ENCODE results near the gene FBXL16. TPM values are rescaled to one million over a fixed set of nuclear protein-coding genes. Genes with fewer than 3 reads are reported as not detected.

Gene FBXL16
- polyA plus RNA-seq, 1 donor (not counting 4 experiments of a cell fraction or from before 2014, with no cell fraction given): 0.81 TPM

GRCh38 chr16:700684-701584, 4.7 kb downstream of the FBXL16 start:
- Histone ChIP-seq H3K9ac (ENCODE audit: control insufficient read depth, extremely low read depth, insufficient read depth, low read length) (no peak overlapping the region), H3K4me3 (ENCODE audit: control insufficient read depth in 2 of 3, extremely low read depth in 1 of 3, insufficient read depth in 2 of 3, low read depth in 1 of 3, low read length in 3 of 3) (no peak overlapping the region), H3K9me1 (ENCODE audit: control insufficient read depth, extremely low read depth, insufficient read depth, low read length) (no peaks in the 10 kb centered on the region), H3K4me2 (ENCODE audit: control insufficient read depth, extremely low read depth, insufficient read depth, low read depth, low read length) (no peak overlapping the region), H3K9me3 (ENCODE audit: control insufficient read depth, low read depth, low read length) (no peaks in the 10 kb centered on the region), H3K27me3 (ENCODE audit: control insufficient read depth, extremely low read depth, insufficient read depth, low read length) (peaks cover 58% of the 10 kb centered on the region), H3K27ac (ENCODE audit: control insufficient read depth, insufficient read depth, low read length) (no peak overlapping the region), H4K20me1 (ENCODE audit: control insufficient read depth, extremely low read depth, insufficient read depth, low read length) (peaks cover 5% of the 10 kb centered on the region), H2AFZ (ENCODE audit: control insufficient read depth, low read length) (no peak overlapping the region), H3K36me3 (ENCODE audit: control insufficient read depth in 2 of 2, extremely low read depth in 1 of 2, insufficient read depth in 2 of 2, low read length in 2 of 2) (no peaks in the 10 kb centered on the region), H3K4me1 (ENCODE audit: control insufficient read depth, extremely low read depth, insufficient read depth, low read length) (no peaks in the 10 kb centered on the region), H3K79me2 (ENCODE audit: control insufficient read depth, insufficient read depth, low read length) (no peaks in the 10 kb centered on the region)
- FAIRE-seq (no peak), DNase-seq (ENCODE audit: low read depth, low spot score) (no peak)
- TF ChIP-seq, protein P1, sequence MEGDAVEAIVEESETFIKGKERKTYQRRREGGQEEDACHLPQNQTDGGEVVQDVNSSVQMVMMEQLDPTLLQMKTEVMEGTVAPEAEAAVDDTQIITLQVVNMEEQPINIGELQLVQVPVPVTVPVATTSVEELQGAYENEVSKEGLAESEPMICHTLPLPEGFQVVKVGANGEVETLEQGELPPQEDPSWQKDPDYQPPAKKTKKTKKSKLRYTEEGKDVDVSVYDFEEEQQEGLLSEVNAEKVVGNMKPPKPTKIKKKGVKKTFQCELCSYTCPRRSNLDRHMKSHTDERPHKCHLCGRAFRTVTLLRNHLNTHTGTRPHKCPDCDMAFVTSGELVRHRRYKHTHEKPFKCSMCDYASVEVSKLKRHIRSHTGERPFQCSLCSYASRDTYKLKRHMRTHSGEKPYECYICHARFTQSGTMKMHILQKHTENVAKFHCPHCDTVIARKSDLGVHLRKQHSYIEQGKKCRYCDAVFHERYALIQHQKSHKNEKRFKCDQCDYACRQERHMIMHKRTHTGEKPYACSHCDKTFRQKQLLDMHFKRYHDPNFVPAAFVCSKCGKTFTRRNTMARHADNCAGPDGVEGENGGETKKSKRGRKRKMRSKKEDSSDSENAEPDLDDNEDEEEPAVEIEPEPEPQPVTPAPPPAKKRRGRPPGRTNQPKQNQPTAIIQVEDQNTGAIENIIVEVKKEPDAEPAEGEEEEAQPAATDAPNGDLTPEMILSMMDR (optimal IDR thresholded peaks at IDR 0.05 in 1 of 3, IDR thresholded peaks at IDR 0.05 in 1 of 3, conservative IDR thresholded peaks at IDR 0.05 in 1 of 3; ENCODE audit: extremely low read depth in 1 of 3, insufficient read depth in 2 of 3, low read length in 3 of 3): no peak
- peak; percentile 97 for TF ChIP-seq EZH2 (IDR thresholded peaks at IDR 0.05; ENCODE audit: low read length)
- dilution Hi-C loops (cut with MboI; ENCODE audit: extremely low pct_ligation_motif_present, low sequenced_read_pairs): no loop called here

DNA sequence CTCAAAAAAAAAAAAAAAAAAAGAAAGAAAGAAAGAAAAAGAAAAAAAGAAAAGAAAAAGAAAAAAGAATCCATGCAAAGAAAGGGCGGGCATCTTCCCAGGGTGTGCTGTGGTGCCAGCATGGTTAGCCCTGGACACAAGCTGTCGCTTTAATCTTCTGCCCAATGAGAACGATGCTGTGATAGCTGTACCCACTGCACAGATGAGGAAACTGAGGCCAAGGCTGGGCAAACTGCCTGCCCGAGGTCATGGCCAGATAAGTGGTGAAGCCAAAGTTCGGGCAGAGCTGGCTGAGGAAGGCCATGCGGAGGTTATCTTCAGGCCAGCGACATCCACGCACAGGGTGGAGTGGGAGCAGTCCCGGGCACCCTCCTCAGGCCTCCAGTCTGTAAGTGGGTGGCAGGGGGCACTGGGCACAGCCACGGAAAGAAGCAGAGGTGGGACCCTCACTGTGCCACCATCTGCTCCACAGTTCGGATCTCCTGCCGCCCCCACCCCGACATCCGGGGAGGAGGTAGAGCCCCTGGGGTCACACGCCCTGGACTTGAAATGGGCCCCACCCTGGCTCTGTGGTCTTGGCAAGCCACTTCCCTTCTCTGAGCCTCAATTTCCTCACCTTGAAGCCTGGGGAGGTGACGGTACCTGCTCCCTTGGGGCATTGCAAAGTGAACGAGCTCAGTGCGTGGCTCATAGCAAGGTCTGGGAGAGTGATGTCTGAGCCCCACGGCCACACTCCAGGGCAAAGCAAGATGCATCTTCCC, 6.5 kb downstream of the FBXL16 start:
- no peak for FAIRE-seq
- no peak for DNase-seq (ENCODE audit: low read depth, low spot score)
- Histone ChIP-seq H3K4me1 (ENCODE audit: control insufficient read depth, extremely low read depth, insufficient read depth, low read length) (peaks cover 6% of the 10 kb centered on the region), H2AFZ (ENCODE audit: control insufficient read depth, low read length) (no peak overlapping the region), H4K20me1 (ENCODE audit: control insufficient read depth, extremely low read depth, insufficient read depth, low read length) (peaks cover 5% of the 10 kb centered on the region), H3K9me3 (ENCODE audit: control insufficient read depth, low read depth, low read length) (no peaks in the 10 kb centered on the region), H3K9ac (ENCODE audit: control insufficient read depth, extremely low read depth, insufficient read depth, low read length) (no peak overlapping the region), H3K36me3 (ENCODE audit: control insufficient read depth in 2 of 2, extremely low read depth in 1 of 2, insufficient read depth in 2 of 2, low read length in 2 of 2) (no peaks in the 10 kb centered on the region), H3K27me3 (ENCODE audit: control insufficient read depth, extremely low read depth, insufficient read depth, low read length) (peaks cover 64% of the 10 kb centered on the region), H3K4me3 (ENCODE audit: control insufficient read depth in 2 of 3, extremely low read depth in 1 of 3, insufficient read depth in 2 of 3, low read depth in 1 of 3, low read length in 3 of 3) (no peak overlapping the region), H3K9me1 (ENCODE audit: control insufficient read depth, extremely low read depth, insufficient read depth, low read length) (no peaks in the 10 kb centered on the region), H3K4me2 (ENCODE audit: control insufficient read depth, extremely low read depth, insufficient read depth, low read depth, low read length) (no peak overlapping the region), H3K79me2 (ENCODE audit: control insufficient read depth, insufficient read depth, low read length) (no peaks in the 10 kb centered on the region), H3K27ac (ENCODE audit: control insufficient read depth, insufficient read depth, low read length) (no peak overlapping the region)
- TF ChIP-seq, protein P1 (optimal IDR thresholded peaks at IDR 0.05 in 1 of 3, IDR thresholded peaks at IDR 0.05 in 1 of 3, conservative IDR thresholded peaks at IDR 0.05 in 1 of 3; ENCODE audit: extremely low read depth in 1 of 3, insufficient read depth in 2 of 3, low read length in 3 of 3): no peak
- TF ChIP-seq EZH2 (IDR thresholded peaks at IDR 0.05; ENCODE audit: low read length): no peak
- dilution Hi-C loops (cut with MboI; ENCODE audit: extremely low pct_ligation_motif_present, low sequenced_read_pairs): no loop called here

Measured in keratinocyte (primary cell).